ENCODE measurements around the gene AKAP8L.
"Not testable (repeated sequence)": the region's sequence is repeated elsewhere in the genome, so short reads cannot be mapped to it uniquely, and the experiment has no call there.

The AKAP8L gene

GRCh38 chr19:15412832-15413231, 6.0 kb downstream of the AKAP8L start:
- no peak for DNase-seq

GRCh38 chr19:15411351-15411750, 7.4 kb downstream of the AKAP8L start:
- not testable (repeated sequence) for DNase-seq

GRCh38 chr19:15404780-15405211, 14.0 kb downstream of the AKAP8L start:
- no peak for DNase-seq

- DNase-seq = no peak
These were observed 14.6 kb downstream of the AKAP8L start for GRCh38 chr19:15404097-15404779.

- DNase-seq = no peak
These were observed 15.6 kb downstream of the AKAP8L start for GRCh38 chr19:15403151-15403531.

- DNase-seq = no peak
These were observed 16.2 kb downstream of the AKAP8L start for GRCh38 chr19:15402411-15403150.

- DNase-seq = no peak
These were observed 17.4 kb downstream of the AKAP8L start for GRCh38 chr19:15401397-15401710.

- DNase-seq = no peak
These were observed 18.0 kb downstream of the AKAP8L start for GRCh38 chr19:15400521-15401396.

GRCh38 chr19:15399635-15400034, 19.2 kb downstream of the AKAP8L start:
- DNase-seq = no peak

- no peak for DNase-seq
These were observed 19.6 kb downstream of the AKAP8L start for GRCh38 chr19:15399234-15399515.

GRCh38 chr19:15398501-15399233, 20.1 kb downstream of the AKAP8L start:
- no peak for DNase-seq

- no peak for DNase-seq
These were observed 21.0 kb downstream of the AKAP8L start for GRCh38 chr19:15397782-15398181.

- DNase-seq = no peak
These were observed 21.6 kb downstream of the AKAP8L start for GRCh38 chr19:15397236-15397635.

- no peak for DNase-seq
These were observed 22.4 kb downstream of the AKAP8L start for GRCh38 chr19:15396436-15396835.

- DNase-seq = not testable (repeated sequence)
These were observed 23.5 kb downstream of the AKAP8L start for GRCh38 chr19:15395251-15395650.

GRCh38 chr19:15394426-15394825, 24.4 kb downstream of the AKAP8L start:
- no peak for DNase-seq

GRCh38 chr19:15393963-15394362, 24.8 kb downstream of the AKAP8L start:
- DNase-seq = no peak

GRCh38 chr19:15390814-15391213, 28.0 kb downstream of the AKAP8L start:
- DNase-seq = no peak

GRCh38 chr19:15381864-15382263, 36.9 kb downstream of the AKAP8L start:
- no peak for DNase-seq

- no peak for DNase-seq
These were observed 37.4 kb downstream of the AKAP8L start for GRCh38 chr19:15381429-15381828.

- DNase-seq = no peak
These were observed 38.7 kb downstream of the AKAP8L start for GRCh38 chr19:15379999-15380647.

Measured in CD4-positive, alpha-beta T cell treated with Interleukin-4 for 4 hours (primary cell).